Lower leg skin (tissue), 3 donors: Measurements from ENCODE around the gene WDFY2.

Source experiments
- POLR2A ChIP-seq, 2 donors: fragments of 450-650 bp; IDR thresholded peaks; one replicate each; pipeline ENCODE4 v1.6.1; 2016 to 2017; ENCODE audit warnings: antibody characterized with exemption in 2 of 2, mild to moderate bottlenecking in 1 of 2, moderate library complexity in 1 of 2
- TF ChIP-seq, protein P1 (sequence below), 3 donors: fragments of 450-650 bp; IDR thresholded peaks; one replicate each; pipeline ENCODE4 v1.5.1; 2016; ENCODE audit warnings: antibody characterized with exemption in 3 of 3, mild to moderate bottlenecking in 3 of 3, moderate library complexity in 2 of 3

DNA sequence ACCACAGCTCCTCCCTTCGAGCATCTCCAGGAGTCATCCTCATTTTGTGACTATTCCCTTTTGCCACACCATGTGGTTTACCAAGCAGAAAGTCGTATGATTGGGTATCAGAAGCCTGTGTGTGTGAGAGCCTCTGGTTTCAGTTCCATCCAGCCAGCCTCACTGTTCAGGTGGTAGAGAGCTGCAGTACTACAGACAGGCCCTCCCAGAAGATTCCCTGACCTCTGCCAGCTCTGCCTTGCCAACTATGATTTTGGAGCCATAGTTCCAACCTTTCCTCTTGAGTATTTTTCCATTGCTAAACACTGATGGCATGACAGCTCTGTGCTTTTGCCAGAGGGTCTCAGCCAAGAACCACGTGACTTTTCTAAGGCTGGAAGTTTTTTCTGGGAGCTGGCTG lies 137.2 kb downstream of the WDFY2 start:
- TF ChIP-seq, protein P1, sequence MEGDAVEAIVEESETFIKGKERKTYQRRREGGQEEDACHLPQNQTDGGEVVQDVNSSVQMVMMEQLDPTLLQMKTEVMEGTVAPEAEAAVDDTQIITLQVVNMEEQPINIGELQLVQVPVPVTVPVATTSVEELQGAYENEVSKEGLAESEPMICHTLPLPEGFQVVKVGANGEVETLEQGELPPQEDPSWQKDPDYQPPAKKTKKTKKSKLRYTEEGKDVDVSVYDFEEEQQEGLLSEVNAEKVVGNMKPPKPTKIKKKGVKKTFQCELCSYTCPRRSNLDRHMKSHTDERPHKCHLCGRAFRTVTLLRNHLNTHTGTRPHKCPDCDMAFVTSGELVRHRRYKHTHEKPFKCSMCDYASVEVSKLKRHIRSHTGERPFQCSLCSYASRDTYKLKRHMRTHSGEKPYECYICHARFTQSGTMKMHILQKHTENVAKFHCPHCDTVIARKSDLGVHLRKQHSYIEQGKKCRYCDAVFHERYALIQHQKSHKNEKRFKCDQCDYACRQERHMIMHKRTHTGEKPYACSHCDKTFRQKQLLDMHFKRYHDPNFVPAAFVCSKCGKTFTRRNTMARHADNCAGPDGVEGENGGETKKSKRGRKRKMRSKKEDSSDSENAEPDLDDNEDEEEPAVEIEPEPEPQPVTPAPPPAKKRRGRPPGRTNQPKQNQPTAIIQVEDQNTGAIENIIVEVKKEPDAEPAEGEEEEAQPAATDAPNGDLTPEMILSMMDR (IDR thresholded peaks at IDR 0.05): no peak
- no peak for TF ChIP-seq POLR2A (IDR thresholded peaks at IDR 0.05)
